NCI-H1417 (cell line): ENCODE results near the gene ECE2.

ENCODE experiments used
- DNase-seq, 3 experiments: peaks; one replicate each; lab custom pipeline; 2025; lab: John Stamatoyannopoulos, UW

Gene ECE2

GRCh38 chr3:184240384-184241140, 35.3 kb upstream of the ECE2 start:
- no peak for DNase-seq

- DNase-seq: no peak
These were observed 34.7 kb upstream of the ECE2 start for GRCh38 chr3:184241141-184241446.

GRCh38 chr3:184241447-184242296, 34.1 kb upstream of the ECE2 start:
- peak; percentile 55 to 73 (median 55) for DNase-seq

- no peak for DNase-seq
These were observed 33.5 kb upstream of the ECE2 start for GRCh38 chr3:184242297-184242685.

GRCh38 chr3:184248454-184249411, 27.1 kb upstream of the ECE2 start, which contains the start of gene ALG3:
Gene ALG3, minus strand, starts transcription at chr3:184248962. Its CDS starts 22 bp downstream, at chr3:184248940.
- DNase-seq: peak; percentile 91 to 94 (median 91)

- peak; percentile 95 to 99 (median 99) for DNase-seq
These were observed 26.2 kb upstream of the ECE2 start, which contains the start of gene EEF1AKMT4 for GRCh38 chr3:184249412-184250166. Gene EEF1AKMT4, plus strand, starts transcription at chr3:184249672. Its CDS starts 23 bp downstream, at chr3:184249695.

GRCh38 chr3:184250167-184250828, 25.5 kb upstream of the ECE2 start:
- peak; percentile 93 to 98 (median 94) for DNase-seq

- DNase-seq: no peak
These were observed 20.4 kb upstream of the ECE2 start for GRCh38 chr3:184255291-184256039.

- no peak for DNase-seq
These were observed 18.5 kb upstream of the ECE2 start for GRCh38 chr3:184257083-184257915.

- DNase-seq: no peak
These were observed 16.9 kb upstream of the ECE2 start for GRCh38 chr3:184258926-184259325.

GRCh38 chr3:184259396-184259877, 16.4 kb upstream of the ECE2 start:
- DNase-seq: peak in 1 of 3 experiments; percentile 47

GRCh38 chr3:184259878-184260723, 15.7 kb upstream of the ECE2 start:
- DNase-seq: peak in 2 of 3 experiments; percentile 77

GRCh38 chr3:184260724-184261269, 15.0 kb upstream of the ECE2 start:
- DNase-seq: peak; percentile 8 to 83 (median 80)

- DNase-seq: peak; percentile 92 to 98 (median 97)
These were observed 14.5 kb upstream of the ECE2 start, which contains the start of gene CAMK2N2 for GRCh38 chr3:184261270-184261853. Gene CAMK2N2, minus strand, starts transcription at chr3:184261553. Its CDS starts 268 bp downstream, at chr3:184261285.

GRCh38 chr3:184261854-184262763, 13.7 kb upstream of the ECE2 start:
- peak; percentile 74 to 95 (median 92) for DNase-seq

GRCh38 chr3:184262764-184263179, 13.1 kb upstream of the ECE2 start:
- peak in 1 of 3 experiments; percentile 51 for DNase-seq
